NCI-H2107 treated with DMSO at 0.1 percent for 48 hours (cell line): ENCODE measurements around the gene CLIC6.
A peak's percentile ranks its signal among the peaks of the same experiment; 100 is the strongest.

Experiments used
- DNase-seq: peaks from one replicate; lab custom pipeline; 2025; ENCODE audit not compliant: unreplicated experiment; lab: John Stamatoyannopoulos, UW

The CLIC6 gene

DNA sequence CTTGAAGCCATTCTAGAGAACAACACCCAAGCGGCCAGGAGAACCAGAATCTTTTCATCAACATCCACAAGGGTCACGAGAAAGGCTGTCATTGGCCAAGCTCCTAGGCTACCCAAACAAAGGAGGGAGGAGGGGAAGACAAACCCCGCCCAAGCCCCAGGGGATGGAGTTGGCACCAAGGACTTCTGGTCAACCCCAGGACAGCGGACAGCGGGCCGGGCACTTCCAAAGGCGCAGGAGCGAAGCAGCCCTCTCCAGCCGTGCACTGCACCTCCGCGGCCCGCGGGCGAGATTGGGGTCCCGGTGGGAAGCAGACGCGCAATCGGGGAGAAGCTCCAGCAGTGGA is at the start of gene CLIC6:
TSS of gene CLIC6 (plus strand) at position 192 of the 346 bp plus-strand sequence. CDS start 395 bp downstream, outside the sequence.
- DNase-seq: no peak

DNA sequence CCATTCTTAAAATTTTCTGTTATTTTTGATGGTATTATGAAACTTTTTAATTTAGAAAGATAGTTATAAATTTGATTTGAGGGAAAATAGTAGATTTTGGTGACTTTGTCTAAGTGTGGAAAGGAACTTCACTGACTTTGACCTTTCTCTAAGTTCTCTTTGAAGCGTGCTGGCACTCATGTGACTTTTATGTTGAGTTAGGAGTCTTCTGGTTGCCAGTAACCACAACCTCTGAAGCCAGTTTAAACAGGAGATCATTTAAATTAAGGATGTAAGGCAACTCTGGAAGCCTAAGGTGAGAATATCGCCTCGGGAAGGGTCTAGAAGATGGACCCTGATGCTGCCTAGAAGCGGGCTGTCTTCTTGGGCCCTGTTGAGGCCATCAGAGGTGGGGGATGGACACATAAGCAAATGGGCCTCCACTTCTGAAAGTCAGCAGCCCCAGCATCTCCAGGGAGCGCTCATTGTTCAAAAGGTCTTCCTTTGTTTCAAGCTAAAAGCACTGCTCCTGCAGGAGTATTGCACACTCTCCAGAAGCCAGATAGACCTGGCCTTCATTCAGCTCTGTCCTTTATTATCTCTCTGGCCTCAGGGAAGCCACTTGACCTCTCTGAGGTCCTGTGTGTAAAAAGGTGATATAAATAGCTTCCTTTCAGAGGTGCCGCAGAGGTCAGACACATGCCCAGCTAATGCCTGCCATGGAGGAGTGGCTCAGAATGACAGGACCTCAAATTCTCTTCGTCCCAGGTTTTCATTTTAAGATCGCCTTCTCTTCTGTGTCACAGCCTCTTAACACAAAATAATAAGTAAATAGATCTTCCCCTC is 48.7 kb upstream of the CLIC6 start:
- no peak for DNase-seq

DNA sequence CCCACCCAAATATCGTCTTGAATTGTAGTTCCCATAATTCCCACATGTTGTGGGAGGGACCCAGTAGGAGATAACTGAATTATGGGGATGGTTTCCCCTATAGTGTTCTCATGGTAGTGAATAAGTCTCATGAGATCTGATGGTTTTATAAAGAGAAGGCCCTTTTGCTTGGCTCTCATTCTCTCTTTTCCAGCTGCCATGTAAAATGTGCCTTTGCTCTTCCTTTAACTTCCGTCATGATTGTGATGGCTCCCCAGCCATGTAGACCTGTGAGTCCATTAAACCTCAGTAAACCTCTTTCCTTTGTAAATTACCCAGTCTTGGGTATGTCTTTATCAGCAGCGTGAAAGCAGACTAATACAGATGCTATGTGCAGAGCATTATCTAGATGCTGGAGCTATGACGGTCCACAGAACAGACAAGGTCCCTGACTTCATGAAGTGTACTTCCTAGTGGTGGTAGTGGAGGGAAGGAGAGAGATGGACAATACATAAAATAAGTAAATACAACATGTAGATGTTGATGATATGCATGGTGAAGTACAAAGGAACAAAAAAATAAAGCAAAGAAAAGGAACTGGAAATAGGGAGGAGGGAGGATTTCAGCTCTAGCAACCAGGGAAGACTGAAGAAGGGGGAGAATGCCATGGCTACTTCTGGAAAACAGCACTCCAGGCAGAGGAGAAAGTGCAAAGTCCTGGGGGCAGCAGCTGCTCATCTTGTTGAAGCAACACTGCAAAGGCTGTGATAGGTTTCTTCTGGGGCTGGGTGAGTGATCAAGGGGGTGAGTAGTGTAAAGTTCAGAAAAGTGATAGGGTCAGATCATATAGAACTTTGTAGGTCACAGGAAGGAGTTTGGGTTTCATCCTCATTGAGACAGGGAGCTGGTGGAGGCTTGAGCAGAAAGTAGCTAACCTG is 47.1 kb upstream of the CLIC6 start:
- DNase-seq: no peak

DNA sequence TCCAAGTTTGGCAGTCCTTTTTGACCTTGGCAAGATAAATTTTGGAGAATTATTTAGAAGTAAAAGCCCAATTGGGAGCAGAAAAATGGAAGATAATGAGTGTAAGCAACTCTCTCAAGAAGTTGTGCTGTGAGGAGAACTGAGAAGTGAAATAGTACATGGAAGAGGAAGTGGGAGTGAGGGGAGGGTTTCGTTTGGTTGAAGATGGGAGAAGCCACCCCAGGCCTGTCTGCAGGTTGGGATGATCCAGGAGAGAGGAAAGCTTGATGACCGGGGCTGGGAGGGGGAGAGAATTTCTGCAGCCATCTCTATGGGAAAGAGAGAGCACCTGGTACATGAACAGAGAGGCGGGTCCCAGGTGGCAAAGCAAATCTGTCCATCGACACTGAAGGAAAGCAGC is 45.3 kb upstream of the CLIC6 start:
- no peak for DNase-seq

DNA sequence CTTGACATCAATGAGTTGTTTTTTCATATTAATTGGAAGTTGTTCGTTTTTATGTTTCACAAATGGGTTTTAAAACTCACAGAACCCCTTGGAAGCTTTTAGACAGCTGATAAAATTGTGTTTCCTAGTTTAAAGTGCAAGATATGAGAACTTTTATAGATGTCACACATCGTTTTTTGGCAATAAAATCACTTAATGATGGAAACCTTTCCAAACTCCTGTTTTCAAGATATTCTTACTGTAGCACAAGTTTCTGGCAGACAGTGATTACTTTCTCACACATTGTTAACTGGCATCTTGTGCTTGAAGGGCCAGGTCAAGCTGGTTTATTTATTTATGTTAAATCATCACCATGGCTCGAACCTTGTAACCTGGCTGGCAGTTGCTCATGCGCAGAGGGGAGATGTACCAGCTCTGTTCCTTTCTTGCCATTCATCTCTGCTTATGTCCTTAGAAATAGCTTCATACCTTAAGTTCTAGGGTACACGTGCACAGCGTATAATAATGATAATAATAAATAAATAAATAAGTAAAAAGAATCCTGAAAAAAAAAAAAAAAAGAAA is 43.7 kb upstream of the CLIC6 start:
- DNase-seq: no peak

DNA sequence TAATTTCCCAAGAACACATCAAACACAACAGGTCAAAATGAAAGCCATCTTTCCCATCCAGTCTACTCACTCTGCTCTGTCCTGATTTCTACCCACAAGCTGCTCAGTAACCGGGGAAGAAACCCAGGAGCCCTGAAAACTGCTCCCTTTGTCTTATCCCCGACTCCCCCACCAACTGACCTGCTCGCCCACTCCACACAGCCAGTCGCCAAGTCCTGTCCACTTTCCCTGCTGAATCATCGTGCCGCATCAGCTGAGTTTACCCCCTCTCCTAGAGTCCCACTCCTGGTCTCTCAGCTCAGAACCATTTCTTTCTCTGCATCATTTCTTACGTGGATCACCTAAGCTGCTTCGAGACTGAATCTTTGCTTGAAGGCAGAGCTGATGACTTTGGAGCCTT is 42.7 kb upstream of the CLIC6 start:
- DNase-seq: no peak

DNA sequence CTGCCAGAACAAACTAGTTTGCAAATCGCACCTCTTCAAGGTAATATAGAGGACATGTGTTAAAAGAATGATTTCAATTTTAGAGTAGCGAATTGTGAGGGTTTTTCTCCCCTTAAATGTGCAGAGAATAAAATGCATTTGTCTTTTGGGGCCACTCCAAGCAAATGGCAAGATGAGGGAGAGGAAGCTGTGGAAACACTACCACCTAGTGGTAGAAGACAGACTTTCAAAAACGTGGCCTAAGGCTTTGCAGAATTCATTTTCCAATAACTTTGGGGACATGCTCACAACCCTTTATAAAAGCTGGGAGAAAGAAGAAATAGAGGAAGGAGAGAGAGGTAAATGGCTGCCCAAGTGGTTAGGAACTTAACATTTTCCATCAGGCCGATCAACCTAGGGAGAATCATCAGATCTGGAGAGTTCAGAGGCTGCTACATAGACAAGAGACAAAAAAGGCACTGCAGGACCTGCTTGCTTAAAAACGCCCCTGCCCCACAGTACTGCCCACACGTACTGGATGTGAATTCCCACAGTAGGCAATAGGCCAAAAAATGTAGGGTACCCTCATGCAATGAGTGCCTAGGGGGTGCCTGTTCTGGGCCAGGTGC is 38.2 kb upstream of the CLIC6 start:
- peak; percentile 81 for DNase-seq

DNA sequence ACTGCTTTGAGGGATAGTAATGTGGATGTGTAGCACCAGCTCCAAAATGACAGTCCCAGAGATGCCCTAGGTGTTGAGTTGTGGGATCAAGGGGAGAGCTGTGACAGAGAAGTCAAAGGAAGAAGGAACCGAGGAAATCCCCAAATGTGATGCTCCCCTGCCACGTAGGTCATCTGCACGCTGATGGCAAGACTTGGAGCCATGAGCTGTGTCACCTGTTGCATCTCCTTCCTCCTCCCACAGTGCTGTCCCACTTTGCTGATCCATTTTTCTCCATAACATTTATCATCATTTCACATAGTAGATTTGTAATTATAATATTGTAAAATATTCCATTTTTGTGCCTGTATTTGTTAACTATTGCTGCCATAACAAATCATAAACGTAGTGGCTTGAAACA is 36.3 kb upstream of the CLIC6 start:
- no peak for DNase-seq

DNA sequence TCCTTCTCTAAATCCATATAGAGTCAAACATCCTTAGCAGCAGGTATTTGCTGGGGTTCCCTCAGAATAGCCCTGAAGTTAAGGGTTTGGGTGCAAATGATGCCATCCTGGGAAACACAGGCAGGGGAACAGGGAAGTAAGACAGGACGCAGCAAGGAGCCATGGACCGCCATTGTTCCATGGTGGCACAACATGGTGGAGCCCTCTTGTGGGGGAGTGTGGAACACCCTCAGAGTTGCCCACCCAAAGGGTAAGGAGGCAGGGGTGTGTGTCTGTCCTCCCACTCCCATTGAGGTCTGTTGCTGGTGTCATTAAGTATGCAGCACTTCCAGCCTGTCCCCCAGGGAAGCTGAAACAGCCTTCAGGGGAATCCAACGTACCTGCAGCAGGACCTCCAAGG is 33.5 kb upstream of the CLIC6 start:
- DNase-seq: no peak

DNA sequence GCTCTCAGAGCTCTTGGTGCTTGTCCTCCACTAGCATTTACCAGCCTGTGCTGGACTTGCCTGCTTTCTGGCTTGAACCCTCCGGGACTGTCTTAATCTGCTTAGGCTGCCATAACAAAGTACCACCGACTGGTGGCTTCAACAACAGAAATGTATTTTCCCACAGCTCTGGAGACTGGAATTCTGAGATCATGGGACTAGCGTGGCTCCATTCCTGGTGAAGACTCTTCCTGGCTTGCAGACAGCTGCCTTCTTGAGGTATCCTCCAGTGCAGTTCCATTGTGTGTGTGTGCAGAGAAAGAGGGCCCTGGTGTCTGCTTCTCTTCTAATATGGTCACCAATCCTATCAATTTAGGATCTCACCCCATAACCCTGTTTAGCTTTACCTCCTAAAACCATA is 31.8 kb upstream of the CLIC6 start:
- DNase-seq: no peak

DNA sequence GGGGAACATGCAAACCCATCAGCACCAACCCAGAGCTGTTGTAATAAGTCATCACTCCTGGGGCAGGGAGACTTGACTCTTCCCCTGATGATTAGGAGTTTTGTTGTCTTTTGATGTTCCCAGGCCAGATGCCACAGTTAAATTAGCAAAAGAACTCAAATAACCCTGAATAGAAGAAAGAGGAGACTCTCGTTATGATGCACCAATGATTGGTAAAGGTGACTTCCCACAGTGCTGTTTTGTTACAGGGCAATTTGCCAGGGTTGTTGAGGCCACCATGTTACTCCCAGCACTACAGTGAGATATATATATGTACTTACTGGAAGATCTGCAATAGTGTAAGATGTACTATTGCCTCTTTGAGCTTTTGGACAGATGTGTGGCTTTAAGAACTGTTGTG is 29.5 kb upstream of the CLIC6 start:
- no peak for DNase-seq

DNA sequence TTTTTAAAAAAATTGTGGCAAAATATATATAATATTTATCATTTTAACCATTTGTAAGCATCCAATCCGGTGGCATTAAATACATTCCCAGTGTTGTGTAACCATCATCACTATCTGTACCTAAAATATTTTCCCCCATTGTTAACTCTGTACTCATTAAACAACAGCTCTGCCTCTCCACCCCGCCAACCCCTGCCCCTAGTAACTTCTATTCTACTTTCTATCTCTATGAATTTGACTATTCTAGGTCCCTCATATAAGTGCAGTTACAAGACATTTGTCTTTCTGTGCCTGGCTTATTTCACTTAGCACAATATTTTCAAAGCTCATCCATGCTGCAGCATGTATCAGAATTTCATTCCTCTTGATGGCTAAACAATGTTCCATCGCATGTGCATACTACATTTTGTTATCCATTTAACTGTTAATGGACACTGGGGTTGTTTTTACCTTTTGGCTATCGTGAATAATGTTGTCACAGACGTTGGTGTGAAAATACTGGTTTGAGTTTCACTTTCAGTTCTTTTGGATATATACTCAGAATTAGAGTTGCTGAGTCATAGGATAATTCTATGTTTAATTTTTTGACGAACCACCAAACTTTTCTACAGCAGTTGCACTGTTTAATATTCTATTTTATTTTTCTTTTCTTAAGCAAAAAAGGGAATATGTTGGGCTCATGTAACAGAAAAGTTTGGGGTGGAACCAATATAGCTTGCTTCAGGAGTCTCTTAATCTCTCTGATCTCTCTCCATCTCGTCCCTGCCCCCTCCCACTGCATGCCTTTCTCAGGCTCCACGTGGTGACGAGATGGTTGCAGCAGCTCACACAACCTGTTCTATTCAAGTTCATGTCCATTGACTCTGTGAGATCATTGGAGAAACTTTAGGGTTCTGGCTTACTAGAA is 28.7 kb upstream of the CLIC6 start:
- DNase-seq: no peak

DNA sequence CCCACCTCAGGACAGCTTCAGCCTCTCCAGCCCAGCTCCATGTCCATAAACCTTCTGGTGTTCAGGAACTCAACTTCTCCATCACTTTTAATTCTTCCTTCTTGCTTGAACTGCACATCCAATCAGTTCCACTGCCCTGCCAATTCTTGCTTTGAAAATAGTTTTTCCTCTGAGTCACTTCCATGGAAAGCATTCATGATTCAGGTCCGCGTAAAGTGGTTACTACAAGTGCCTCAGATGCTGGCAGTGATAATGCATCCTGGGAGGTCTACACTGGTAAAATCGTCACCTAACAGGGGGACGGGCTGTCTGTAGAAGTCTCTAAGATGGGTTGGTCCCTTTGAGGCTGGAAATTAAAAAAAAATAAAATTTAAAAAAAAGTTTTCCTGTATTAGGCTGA is 27.9 kb upstream of the CLIC6 start:
- no peak for DNase-seq

DNA sequence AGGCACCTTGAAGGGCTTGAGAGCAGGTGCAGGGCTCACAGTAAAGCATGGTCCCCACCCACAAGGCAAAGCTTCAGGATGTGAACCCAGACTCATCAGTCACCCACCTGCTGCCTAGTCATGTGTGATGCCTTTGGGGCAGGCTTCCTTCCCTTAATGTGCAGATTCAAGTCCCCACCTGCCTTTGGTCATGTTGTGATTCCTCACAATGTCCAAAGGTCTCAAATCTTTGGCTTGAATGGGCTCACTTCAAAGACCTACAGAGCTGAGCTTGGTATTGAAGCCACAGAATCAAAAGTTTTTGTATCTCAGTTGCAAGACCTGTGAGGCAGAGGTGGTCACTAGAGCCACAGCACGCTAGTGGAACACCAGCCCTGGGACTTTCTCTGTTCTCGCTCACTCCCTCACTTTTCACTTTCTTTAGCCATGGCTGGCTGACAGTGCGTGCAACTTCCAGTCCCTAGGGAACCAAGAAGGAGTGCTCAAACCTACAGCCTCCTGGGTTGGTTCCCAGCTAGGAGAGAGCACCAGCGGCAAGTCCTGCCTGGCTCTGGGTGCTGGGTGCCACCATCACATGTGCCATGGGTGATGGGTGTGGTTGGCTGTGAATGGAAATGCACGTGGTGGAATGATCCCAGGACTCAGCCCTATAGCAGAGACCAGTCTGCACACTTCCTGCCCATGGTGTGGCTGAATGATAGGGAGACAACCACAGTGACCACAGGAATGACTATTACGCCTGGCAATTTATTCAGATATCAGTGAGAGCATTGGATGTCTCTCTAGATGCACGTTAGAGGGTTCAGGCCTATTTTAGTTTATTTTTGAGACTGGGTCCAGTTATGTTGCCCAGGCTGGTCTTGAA is 26.4 kb upstream of the CLIC6 start:
- no peak for DNase-seq

DNA sequence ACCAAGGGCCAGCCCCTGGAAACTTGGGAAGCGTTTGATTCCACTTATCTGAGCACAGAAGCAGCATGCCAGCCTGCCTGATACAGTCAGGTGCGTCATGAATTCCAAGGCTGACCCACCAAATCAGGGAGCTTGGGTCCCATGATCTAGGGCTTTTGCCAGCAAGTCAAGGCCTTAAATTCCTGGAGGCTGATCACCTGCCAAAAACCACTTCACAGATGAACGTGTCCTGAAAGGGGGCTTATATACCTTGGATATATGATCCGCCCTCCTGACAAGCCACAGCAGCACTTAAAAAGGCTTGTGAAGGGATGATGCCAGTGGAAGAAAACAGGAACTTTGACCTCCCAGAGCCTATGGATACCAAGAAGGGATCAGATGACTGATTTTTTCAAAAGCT is 24.0 kb upstream of the CLIC6 start:
- peak; percentile 78 for DNase-seq

DNA sequence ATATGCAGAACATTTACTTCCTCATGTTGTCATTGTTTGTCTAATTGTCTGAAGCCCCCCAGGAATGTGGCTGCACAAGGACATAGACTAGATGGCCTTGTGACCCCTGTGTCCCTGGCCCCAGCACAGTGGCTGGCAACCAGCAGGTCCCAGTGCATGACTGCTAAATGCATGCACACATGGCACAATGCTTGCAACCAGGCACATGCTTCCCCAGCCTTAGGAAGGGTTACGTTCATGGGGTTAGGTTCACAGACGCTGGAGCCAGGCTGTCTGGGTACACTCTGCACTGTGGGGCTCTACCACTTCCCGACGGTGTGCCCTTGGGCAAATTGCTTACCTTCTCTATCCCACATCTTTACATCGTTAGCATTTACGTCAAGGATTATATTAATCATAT is 21.2 kb upstream of the CLIC6 start:
- DNase-seq: no peak

DNA sequence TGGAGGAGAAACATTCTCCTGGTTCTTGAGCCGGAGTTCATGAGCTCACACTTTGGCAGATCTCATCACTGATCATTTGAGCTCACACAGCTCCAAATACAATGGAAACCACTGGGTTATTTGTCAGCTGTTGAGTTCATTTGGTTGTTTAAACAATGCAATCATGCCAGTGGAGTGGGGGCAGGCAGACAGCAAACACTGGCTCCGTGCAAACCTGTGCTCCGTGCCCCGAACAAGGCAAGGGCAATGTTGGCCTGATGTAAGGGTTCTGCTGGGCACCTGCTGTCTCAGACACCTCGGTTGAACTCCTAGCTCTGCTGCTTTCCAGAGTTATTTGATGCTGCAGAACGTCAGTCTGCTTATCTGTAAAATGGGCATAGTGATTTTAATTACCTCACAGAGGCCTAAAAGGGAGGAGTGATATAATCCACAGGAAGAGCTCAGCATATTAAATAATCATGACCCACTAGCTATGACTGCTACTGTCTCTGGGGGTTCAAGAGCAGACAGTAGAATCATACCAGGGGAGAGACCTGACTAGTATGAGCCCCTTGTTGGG is 20.0 kb upstream of the CLIC6 start:
- peak; percentile 17 for DNase-seq

DNA sequence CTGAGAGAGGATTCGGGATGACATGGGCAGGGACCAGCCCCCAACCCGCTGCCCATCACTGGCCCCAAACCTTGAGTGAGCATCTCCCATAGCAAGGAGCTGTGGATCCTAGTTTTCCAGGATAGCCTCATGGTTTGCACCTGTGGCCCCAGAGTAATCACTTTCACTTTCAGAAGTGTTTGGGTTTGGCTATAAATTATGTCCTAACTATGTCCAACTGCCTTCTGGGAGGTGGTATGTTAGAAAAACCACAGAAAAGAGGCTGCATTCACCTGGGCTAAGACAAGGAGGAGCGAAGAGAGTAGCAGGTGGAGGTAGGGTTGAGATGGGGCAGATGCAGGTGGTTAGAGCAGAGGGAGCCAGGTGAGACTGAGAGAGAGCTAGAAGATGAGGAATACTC is 19.4 kb upstream of the CLIC6 start:
- peak; percentile 78 for DNase-seq

DNA sequence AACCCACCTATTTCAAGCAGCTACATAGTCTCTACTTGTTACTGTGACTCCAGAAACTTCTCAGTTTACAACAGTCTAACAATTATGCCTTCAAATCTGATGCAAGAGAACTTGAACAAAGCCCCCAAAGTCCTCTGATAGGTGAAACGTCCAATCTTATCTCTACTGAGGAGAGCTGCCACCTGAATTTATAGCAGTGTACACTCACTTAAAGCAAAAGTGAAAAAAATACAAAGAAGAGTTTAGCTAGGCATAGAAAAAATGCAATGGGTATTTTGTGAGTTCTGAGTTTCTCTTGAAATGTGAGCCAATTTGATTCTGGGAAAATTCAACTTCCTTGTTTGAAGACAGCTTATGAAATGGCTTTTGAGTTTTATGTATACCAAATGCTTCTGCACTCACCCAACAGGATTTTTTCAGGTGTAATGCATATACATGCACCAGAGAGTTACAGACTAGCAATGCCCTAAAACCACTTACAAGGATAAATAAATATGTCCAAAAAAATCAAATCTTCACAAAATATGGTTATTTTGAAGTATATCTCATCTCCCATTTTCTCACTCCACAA is 17.8 kb upstream of the CLIC6 start:
- DNase-seq: no peak
